BJ (cell line): ENCODE measurements around the gene TUBA8. TPM values are rescaled to one million over a fixed set of nuclear protein-coding genes. Genes with fewer than 3 reads are reported as not detected.

Source experiments
- CTCF ChIA-PET: fragments of 350-600 bp; formaldehyde crosslinking; extraction: SDS; loops from one replicate; lab custom pipeline; 2021; ENCODE audit warnings: antibody characterized with exemption, inconsistent platforms; lab: Yijun Ruan, JAX
- POLR2A ChIA-PET: fragments of 300-600 bp; sonication (Branson Sonifier 250); formaldehyde crosslinking; extraction: SDS; loops from one replicate; lab custom pipeline; 2021; ENCODE audit warnings: antibody characterized with exemption; lab: Charles Lee
- DNase-seq: peaks from one replicate; pipeline ENCODE4 v3.0.0-alpha.2; 2011; ENCODE audit warnings: low read depth
- H3K27me3 ChIP-seq: 2 replicates; pipeline ENCODE4 v1.6.0; 2011; ENCODE audit warnings: low read length; ENCODE audit not compliant: control insufficient read depth, insufficient read depth
- H3K36me3 ChIP-seq: 2 replicates; pipeline ENCODE4 v1.5.1; 2011; ENCODE audit warnings: low read length; ENCODE audit not compliant: control insufficient read depth, insufficient read depth
- H3K4me3 ChIP-seq: 2 replicates; pipeline ENCODE4 v1.5.1; 2011; ENCODE audit warnings: low read depth, mild to moderate bottlenecking, control low read depth, low read length
- polyA plus RNA-seq: library from polyadenylated mRNA; depleted of rRNA; stranded (reverse); fragments of >200 nt; gene quantifications from 2 replicates; pipeline ENCODE4 v1.2.3, GENCODE V29; 2011
- TF ChIP-seq, protein P1 (sequence below): IDR thresholded peaks from 2 replicates; pipeline ENCODE4 v1.5.1; 2011; ENCODE audit warnings: low read depth, mild to moderate bottlenecking, control low read depth, inconsistent platforms, low read length, moderate library complexity; ENCODE audit not compliant: insufficient read depth

The TUBA8 gene
- polyA plus RNA-seq, 1 experiment, result 1.3 TPM

DNA sequence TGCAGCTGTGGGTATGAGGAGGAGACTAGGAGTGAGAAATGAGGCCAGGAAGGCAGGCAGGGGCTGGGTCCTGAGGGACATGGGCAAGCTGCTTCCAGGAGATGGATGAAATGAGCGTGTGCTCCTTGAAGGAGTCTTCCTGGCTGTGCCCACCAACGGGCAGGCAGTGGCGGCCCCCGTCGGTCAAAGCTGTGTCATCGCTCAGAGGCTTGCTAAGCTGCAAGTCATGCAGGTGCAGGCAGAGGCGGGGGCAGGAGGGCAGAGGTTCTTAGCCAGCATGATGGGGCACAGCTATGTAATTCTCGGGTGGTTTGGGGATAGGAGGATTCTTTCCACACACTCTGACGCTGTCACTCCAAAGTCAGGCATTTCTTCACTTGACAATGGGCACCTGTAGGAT lies 45.4 kb upstream of the TUBA8 start:
- Histone ChIP-seq H3K36me3 (no peaks in the 10 kb centered on the region), H3K4me3 (no peak overlapping the region), H3K27me3 (no peaks in the 10 kb centered on the region)
- ChIA-PET CTCF (interaction anchor here (1.2 to 2.7 kb wide), 2 partner anchors 11 to 236 kb away, joined by 6 to 17 read pairs; no protein-coding TSS in a partner anchor), POLR2A (no interaction called here)
- TF ChIP-seq, protein P1, sequence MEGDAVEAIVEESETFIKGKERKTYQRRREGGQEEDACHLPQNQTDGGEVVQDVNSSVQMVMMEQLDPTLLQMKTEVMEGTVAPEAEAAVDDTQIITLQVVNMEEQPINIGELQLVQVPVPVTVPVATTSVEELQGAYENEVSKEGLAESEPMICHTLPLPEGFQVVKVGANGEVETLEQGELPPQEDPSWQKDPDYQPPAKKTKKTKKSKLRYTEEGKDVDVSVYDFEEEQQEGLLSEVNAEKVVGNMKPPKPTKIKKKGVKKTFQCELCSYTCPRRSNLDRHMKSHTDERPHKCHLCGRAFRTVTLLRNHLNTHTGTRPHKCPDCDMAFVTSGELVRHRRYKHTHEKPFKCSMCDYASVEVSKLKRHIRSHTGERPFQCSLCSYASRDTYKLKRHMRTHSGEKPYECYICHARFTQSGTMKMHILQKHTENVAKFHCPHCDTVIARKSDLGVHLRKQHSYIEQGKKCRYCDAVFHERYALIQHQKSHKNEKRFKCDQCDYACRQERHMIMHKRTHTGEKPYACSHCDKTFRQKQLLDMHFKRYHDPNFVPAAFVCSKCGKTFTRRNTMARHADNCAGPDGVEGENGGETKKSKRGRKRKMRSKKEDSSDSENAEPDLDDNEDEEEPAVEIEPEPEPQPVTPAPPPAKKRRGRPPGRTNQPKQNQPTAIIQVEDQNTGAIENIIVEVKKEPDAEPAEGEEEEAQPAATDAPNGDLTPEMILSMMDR, result no peak
- no peak for DNase-seq

DNA sequence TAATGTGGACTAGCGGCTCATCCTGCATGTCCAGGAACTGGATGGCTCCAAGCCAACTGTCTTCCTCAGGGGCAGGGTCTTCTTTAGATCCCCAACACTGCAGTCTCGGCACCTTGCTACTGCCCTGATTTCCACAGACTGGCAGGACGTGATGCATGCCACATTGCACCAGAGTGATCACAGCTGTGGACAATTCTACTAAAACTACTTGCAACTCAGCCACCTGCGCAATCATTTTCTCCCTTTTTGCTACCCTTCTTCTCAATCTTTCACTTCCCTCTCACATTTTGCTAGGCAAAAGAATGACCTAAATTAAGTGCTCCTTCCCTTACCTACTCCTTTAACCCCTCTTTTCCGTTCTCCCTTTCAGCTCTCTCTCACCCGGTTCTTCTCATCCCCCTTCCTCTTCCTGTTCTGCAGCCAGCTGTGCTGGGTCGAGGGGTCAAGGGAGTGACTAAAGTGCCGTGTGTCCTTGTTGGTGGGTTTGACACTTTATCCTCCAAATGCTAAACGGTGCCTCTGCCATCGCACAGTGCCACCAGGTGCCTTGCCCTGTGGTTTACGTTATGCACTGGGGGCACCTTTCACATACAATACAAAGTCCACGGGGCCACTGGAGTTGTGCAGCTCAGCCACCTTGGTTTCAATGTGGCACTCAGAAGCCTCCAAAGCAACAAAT lies 44.3 kb upstream of the TUBA8 start:
- Histone ChIP-seq H3K27me3 (no peaks in the 10 kb centered on the region), H3K36me3 (no peaks in the 10 kb centered on the region), H3K4me3 (no peak overlapping the region)
- no peak for DNase-seq
- TF ChIP-seq, protein P1, result no peak
- ChIA-PET CTCF (interaction anchor here (0.5 to 2.7 kb wide), 3 partner anchors 10 to 237 kb away, joined by 3 to 17 read pairs (median 6); no protein-coding TSS in a partner anchor), POLR2A (no interaction called here)

GRCh38 chr22:18067121-18067520 lies 43.5 kb upstream of the TUBA8 start:
- POLR2A ChIA-PET, result no interaction called here
- CTCF ChIA-PET, result interaction anchor here (1.5 kb wide), 1 partner anchor 38 kb away, joined by 3 read pairs; no protein-coding TSS in a partner anchor
- Histone ChIP-seq H3K4me3 (no peak overlapping the region), H3K36me3 (no peaks in the 10 kb centered on the region), H3K27me3 (no peaks in the 10 kb centered on the region)
- no peak for DNase-seq
- TF ChIP-seq, protein P1, result no peak

DNA sequence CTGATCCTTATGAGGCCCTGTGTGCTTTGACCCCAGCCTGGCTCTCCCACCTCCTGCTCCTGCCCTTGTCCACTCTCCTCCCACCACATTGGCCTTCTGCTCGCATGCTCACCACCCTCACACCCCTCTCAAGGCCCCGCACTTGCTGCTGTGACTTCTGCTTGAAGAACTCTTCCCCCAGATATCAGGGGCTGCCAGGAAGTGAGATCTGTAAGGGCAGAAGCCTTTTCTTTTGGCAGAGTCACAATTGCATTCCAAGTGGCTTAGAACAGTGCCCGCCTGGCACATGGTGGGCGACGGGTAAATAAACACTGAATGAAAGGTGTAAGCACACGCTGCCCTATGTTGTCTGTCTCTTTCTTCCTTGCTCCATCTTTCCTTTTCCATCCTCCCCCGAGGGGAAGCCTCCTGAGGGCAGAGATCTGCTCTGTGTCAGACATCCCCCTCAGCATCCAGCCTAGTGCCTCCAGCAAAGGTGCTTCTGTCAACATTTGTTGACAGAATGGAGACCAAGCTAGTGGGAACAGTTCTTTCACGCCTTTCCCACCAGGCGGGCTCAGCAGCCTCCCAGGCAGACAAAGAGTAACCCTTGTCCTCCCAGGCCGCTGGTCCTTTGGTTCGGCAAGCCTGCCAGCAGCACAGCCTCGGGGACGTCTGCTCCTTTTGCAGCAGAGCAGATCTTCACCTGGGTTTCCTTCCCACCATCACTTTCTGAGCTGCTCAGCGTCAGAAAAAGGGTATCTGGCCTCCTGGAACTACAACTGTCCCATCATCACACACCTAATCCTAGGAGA lies 42.9 kb upstream of the TUBA8 start:
- TF ChIP-seq, protein P1, result no peak
- DNase-seq, result no peak
- POLR2A ChIA-PET, result no interaction called here
- Histone ChIP-seq H3K4me3 (no peak overlapping the region), H3K27me3 (no peaks in the 10 kb centered on the region), H3K36me3 (no peaks in the 10 kb centered on the region)
- CTCF ChIA-PET, result interaction anchor here (0.6 to 2.8 kb wide), 5 partner anchors 8 to 238 kb away, joined by 3 to 26 read pairs (median 3); no protein-coding TSS in a partner anchor
